Kidney epithelial cell (primary cell): Measurements from ENCODE around the gene HLCS. TPM values are rescaled to one million over a fixed set of nuclear protein-coding genes. Genes with fewer than 3 reads are reported as not detected.

Source experiments
- DNase-seq: peaks from one replicate; pipeline ENCODE4 v3.0.0-alpha.2; 2010; ENCODE audit warnings: low read depth
- H3K27me3 ChIP-seq: 2 replicates; pipeline ENCODE4 v1.6.0; 2011; ENCODE audit warnings: low read length; ENCODE audit not compliant: control insufficient read depth, insufficient read depth
- H3K36me3 ChIP-seq: 2 replicates; pipeline ENCODE4 v1.5.1; 2011; ENCODE audit warnings: low read length; ENCODE audit not compliant: control insufficient read depth, insufficient read depth
- H3K4me3 ChIP-seq: 2 replicates; pipeline ENCODE4 v1.5.1; 2011; ENCODE audit warnings: low read depth, mild to moderate bottlenecking, control low read depth, low read length
- total RNA-seq: library from RNA; depleted of rRNA; stranded (reverse); fragments of >200 nt; gene quantifications from 2 replicates; pipeline ENCODE4 v1.2.3, GENCODE V29; 2015
- TF ChIP-seq, protein P1 (sequence below): IDR thresholded peaks from 2 replicates; pipeline ENCODE4 v1.5.1; 2011; ENCODE audit warnings: mild to moderate bottlenecking, moderate library complexity, low read length, control low read depth, inconsistent platforms; ENCODE audit not compliant: insufficient read depth, poor library complexity, severe bottlenecking

Gene HLCS
- total RNA-seq, 1 donor from 2014 or later, result 26.7 TPM

DNA sequence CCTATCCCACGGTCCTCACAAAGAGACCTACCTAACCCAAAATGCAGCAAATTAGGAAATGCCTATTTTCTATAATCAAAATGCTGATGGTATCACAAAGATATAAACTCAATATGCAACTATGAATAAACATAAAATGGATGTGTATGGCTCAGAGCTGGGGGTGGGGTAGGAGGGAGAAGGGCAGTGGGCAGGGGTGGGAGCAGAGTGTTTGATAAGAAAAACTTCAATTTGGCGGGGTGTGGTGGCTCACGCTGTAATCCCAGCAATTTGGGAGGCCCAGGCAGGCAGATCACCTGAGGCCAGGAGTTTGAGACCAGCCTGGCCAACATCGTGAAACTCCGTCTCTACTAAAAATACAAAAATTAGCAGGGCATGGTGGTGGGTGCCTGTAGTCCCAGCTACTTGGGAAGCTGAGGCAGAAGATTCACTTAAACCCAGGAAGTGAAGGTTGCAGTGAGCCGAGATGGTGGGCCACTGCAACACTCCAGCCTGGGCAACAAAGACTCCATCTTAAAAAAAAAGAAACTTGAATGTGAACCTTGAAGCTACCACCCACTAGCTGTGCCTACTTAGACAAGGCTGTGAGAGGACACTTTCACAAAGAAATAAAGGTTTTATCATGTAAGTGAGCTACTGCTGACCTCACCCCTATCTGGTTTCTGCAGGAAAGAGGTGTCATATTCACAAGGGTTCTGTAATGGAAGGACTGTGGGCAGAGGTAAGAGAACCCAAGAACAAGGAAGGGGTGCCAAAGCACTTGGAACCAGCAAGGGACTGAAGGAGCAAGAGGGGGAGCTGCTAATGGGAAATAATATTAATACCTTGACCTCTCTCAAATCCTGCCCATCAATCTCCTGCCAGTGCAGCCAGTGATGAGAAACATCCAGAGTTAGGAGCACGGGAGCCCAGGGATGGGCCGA, 53.0 kb downstream of the HLCS start:
- Histone ChIP-seq H3K4me3 (no peak overlapping the region), H3K36me3 (no peaks in the 10 kb centered on the region), H3K27me3 (no peaks in the 10 kb centered on the region)
- DNase-seq, result no peak
- TF ChIP-seq, protein P1, sequence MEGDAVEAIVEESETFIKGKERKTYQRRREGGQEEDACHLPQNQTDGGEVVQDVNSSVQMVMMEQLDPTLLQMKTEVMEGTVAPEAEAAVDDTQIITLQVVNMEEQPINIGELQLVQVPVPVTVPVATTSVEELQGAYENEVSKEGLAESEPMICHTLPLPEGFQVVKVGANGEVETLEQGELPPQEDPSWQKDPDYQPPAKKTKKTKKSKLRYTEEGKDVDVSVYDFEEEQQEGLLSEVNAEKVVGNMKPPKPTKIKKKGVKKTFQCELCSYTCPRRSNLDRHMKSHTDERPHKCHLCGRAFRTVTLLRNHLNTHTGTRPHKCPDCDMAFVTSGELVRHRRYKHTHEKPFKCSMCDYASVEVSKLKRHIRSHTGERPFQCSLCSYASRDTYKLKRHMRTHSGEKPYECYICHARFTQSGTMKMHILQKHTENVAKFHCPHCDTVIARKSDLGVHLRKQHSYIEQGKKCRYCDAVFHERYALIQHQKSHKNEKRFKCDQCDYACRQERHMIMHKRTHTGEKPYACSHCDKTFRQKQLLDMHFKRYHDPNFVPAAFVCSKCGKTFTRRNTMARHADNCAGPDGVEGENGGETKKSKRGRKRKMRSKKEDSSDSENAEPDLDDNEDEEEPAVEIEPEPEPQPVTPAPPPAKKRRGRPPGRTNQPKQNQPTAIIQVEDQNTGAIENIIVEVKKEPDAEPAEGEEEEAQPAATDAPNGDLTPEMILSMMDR, result no peak

DNA sequence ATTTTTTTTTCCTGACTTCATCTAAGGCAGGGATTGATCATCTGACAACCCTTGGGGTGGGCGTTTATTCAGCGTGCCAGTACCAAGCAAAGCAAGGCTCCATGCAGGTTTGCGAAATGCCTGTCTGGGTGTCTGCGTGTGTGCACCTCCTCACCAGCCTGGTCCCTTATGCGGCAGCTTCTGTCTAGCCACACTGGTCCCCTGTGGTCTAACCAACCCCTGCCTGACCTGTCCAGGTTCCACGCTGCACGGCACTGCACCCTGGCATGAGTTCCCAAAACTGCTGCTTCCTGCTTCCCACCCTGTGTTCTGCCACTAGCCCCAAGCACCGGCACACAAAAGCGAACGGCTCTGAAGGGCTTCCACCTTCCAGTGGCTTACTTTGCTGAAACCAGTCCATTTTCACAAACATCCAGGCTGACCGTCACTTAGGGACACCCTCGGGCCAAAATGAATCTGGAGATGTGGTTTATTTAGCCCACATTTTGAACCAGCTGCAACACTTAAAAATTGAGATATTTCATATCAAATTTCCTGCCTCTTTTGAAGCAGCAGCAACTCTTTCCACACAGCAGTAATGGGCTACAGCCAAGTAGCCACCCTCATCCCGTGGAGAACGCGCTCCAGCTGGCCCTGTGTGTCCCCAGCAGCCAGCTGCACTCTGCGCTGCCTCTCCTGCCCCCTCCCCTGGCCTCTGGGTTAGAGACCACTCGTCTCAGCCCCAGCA, 55.7 kb downstream of the HLCS start:
- no peak for DNase-seq
- H3K27me3 ChIP-seq, result no peaks in the 10 kb centered on the region
- H3K36me3 ChIP-seq, result no peaks in the 10 kb centered on the region
- TF ChIP-seq, protein P1, result no peak
- H3K4me3 ChIP-seq, result no peak overlapping the region

DNA sequence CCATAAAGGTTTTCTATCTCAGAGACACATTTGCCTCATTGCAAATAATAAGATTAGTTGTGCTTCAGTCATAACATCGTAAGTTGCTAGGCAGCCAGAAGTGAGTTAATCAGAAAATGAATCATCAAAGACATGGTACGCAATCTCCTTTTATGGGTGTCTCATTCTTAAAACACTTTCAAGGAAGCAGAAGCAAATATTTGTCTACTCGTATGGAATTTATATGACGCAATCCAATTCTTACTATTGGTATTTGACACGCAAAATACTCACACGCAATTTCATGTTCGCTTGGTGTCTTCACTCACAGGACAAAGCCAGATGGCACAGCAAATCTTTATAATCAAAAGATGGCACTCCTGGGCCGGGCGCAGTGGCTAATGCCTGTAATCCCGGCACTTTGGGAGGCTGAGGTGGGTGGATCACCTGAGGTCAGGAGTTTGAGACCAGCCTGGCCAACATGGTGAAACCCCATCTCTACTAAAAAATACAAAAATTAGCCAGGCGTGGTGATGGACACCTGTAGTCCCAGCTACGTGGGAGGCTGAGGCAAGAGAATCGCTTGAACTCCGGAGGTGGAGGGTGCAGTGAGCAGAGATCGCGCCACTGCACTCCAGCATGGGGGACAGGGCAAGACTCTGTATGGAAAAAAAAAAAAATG, 56.4 kb downstream of the HLCS start:
- no peaks in the 10 kb centered on the region for H3K36me3 ChIP-seq
- TF ChIP-seq, protein P1, result no peak
- H3K4me3 ChIP-seq, result no peak overlapping the region
- peak; percentile 89 for DNase-seq
- no peaks in the 10 kb centered on the region for H3K27me3 ChIP-seq

DNA sequence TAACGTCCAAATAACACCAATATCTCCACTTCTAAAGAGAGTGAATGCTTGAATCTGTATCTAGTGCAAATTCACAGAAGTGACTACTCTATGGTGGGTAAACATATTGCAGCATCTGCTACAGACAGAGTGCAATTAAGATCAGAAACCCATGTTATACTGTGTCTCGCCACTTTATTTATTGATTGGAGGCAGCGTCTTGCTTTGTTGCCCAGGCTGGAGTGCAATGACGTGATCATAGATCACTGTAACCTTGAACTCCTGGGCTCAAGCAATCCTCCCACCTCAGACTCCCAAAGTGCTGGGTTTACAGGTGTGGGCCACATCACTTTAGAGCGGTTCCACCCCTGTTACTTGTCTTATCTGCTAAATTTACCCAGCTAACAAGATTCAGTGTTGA, 57.0 kb downstream of the HLCS start:
- no peak overlapping the region for H3K4me3 ChIP-seq
- H3K27me3 ChIP-seq, result no peaks in the 10 kb centered on the region
- no peaks in the 10 kb centered on the region for H3K36me3 ChIP-seq
- DNase-seq, result no peak
- TF ChIP-seq, protein P1, result no peak

DNA sequence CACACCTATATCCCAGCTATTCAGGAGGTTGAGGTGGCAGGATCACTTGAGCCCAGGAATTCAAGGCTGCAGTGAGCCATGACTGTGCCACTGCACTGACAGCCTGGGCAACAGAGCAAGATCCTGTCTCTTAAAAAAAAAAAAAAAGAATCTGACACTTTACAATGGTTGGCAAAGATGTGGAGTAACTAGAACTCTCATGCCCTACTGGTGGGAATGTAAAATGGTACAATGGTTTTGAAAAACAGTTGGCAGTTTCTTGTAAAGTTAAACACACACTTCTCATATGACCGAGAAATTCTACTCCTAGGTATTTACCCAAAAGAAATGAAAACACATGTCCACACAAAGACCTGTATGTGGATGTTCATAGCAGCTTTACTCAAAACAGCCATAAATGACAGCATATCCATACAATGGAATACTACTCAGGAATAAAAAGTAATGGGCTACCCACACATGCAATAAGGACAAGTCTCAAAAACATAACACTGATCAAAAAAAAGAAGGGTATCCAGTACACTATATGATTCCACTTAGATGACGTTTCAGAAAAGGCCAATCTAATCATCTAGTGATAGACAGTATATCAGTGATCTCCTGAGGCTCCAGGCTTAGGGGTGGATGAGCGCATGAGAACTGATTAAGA, 58.1 kb downstream of the HLCS start:
- no peak overlapping the region for H3K4me3 ChIP-seq
- no peaks in the 10 kb centered on the region for H3K36me3 ChIP-seq
- no peaks in the 10 kb centered on the region for H3K27me3 ChIP-seq
- DNase-seq, result no peak
- TF ChIP-seq, protein P1, result no peak
